MG63 (cell line): Measurements from ENCODE around the gene KRTAP2-3. TPM values are rescaled to one million over a fixed set of nuclear protein-coding genes. Genes with fewer than 3 reads are reported as not detected.
"Not testable (repeated sequence)": the region's sequence is repeated elsewhere in the genome, so short reads cannot be mapped to it uniquely, and the experiment has no call there.

Source experiments
- DNase-seq: peaks from one replicate; pipeline ENCODE4 v3.0.0-alpha.2; 2020
- H3K27me3 ChIP-seq: fragments of 250-450 bp; sonication (Bioruptor Pico); 2 replicates; pipeline ENCODE4 v1.5.1; 2020; ENCODE audit warnings: mild to moderate bottlenecking, moderate library complexity
- H3K36me3 ChIP-seq: fragments of 250-450 bp; sonication (Bioruptor Pico); 2 replicates; pipeline ENCODE4 v1.5.1; 2020; ENCODE audit warnings: mild to moderate bottlenecking, moderate library complexity
- H3K4me3 ChIP-seq: fragments of 250-450 bp; sonication (Bioruptor Pico); 2 replicates; pipeline ENCODE4 v1.5.1; 2020; ENCODE audit warnings: mild to moderate bottlenecking, moderate library complexity
- H3K9me3 ChIP-seq: fragments of 250-450 bp; sonication (Bioruptor Pico); 2 replicates; pipeline ENCODE4 v1.5.1; 2020; ENCODE audit warnings: mild to moderate bottlenecking, moderate library complexity
- total RNA-seq: library from RNA; depleted of rRNA; stranded (reverse); fragments of >200 nt; shearing (Covaris generic); gene quantifications from 2 replicates; pipeline ENCODE4 v1.2.3, GENCODE V29; 2014; ENCODE audit warnings: low replicate concordance; rRNA removed

Gene KRTAP2-3
- 0.33 TPM in 1 of 2 replicates, not detected in the other for total RNA-seq

GRCh38 chr17:41060052-41060604 lies at the start of gene KRTAP2-3:
KRTAP2-3 (minus strand) TSS chr17:41060114; CDS start chr17:41060050, 64 bp downstream.
- Histone ChIP-seq H3K4me3 (no peak within 1 kb of the TSS), H3K36me3 (no peaks in the 10 kb centered on the region), H3K9me3 (peaks cover 3% of the 10 kb centered on the region), H3K27me3 (no peaks in the 10 kb centered on the region)
- peak; percentile 83 for DNase-seq

- DNase-seq, H3K4me3 ChIP-seq, H3K27me3 ChIP-seq, H3K36me3 ChIP-seq: not testable (repeated sequence)
- peaks cover 27% of the 10 kb centered on the region for H3K9me3 ChIP-seq
Observed at GRCh38 chr17:41108728-41109386, 48.9 kb upstream of the KRTAP2-3 start.

GRCh38 chr17:41107941-41108450 lies 48.1 kb upstream of the KRTAP2-3 start:
- Histone ChIP-seq H3K4me3 (no peak overlapping the region), H3K27me3 (no peaks in the 10 kb centered on the region), H3K36me3 (peaks cover 4% of the 10 kb centered on the region; the same call in 1 of the 2 replicates), H3K9me3 (peaks cover 22% of the 10 kb centered on the region)
- DNase-seq = no peak

DNA sequence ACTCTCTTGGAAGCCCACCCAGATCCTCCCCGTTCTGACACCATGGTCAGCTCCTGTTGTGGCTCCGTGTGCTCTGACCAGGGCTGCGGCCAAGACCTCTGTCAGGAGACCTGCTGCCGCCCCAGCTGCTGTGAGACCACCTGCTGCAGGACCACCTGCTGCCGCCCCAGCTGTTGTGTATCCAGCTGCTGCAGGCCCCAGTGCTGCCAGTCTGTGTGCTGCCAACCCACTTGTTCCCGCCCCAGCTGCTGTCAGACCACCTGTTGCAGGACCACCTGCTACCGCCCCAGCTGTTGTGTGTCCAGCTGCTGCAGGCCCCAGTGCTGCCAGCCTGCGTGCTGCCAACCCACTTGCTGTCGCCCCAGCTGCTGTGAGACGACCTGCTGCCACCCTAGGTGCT lies 45.4 kb upstream of the KRTAP2-3 start, which contains the start of gene KRTAP4-9:
Gene KRTAP4-9, plus strand, starts transcription at position 43 of the 400 bp plus-strand sequence. Its CDS starts 0 bp downstream, at position 43.
- not testable (repeated sequence) for H3K9me3 ChIP-seq, H3K36me3 ChIP-seq, DNase-seq, H3K4me3 ChIP-seq, H3K27me3 ChIP-seq

DNA sequence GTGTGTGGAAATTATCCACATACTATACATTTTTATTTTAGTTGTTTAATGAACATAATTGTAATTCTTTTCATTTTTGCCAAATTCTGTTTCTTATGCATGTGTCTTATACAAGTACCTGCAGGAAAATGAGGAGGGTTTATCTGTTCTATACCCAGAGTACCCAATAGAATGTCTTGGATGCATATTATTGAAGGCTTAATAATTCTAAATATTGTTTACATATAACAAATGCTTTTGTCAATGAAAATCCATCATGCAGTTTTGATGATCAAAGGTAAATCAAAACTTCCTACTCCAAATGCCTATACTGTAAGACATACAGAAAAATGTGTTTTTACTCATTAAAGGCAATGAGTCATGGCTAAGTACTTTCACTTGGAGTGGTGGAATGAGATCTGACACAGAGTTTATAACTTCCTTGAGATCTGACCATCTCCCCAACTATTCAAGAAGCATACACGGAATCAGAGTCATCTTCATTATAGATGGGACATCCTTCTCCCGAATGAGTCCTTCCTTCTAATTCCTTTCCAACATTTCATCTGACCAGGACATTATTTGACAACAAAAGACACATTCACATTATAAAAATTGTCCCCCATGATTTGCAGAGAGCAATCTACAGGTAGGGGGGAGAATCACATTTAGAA lies 44.6 kb upstream of the KRTAP2-3 start:
- H3K9me3 ChIP-seq, H3K27me3 ChIP-seq, H3K4me3 ChIP-seq, DNase-seq, H3K36me3 ChIP-seq: not testable (repeated sequence)

DNA sequence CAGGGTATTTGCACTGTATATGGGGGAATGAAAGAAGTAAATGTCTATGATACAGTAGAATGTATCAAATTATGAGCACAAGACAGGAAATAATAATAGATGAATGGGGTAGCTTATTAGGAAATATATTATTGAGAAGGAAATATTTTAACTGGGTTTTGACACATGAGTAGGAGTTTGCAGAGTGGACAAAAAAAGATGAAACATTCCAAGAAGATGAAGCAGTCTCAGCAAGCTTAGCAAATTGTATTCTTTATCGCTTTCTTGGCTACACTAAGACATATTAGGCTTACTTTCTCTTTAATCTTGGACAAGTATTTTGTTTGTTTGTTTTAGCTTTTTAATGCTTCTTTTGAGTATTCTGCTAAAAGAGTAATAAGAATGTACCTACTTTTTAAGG lies 44.0 kb upstream of the KRTAP2-3 start:
- no peak overlapping the region for H3K4me3 ChIP-seq
- H3K36me3 ChIP-seq = no peaks in the 10 kb centered on the region
- no peaks in the 10 kb centered on the region for H3K27me3 ChIP-seq
- peaks cover 6% of the 10 kb centered on the region for H3K9me3 ChIP-seq
- DNase-seq = no peak

DNA sequence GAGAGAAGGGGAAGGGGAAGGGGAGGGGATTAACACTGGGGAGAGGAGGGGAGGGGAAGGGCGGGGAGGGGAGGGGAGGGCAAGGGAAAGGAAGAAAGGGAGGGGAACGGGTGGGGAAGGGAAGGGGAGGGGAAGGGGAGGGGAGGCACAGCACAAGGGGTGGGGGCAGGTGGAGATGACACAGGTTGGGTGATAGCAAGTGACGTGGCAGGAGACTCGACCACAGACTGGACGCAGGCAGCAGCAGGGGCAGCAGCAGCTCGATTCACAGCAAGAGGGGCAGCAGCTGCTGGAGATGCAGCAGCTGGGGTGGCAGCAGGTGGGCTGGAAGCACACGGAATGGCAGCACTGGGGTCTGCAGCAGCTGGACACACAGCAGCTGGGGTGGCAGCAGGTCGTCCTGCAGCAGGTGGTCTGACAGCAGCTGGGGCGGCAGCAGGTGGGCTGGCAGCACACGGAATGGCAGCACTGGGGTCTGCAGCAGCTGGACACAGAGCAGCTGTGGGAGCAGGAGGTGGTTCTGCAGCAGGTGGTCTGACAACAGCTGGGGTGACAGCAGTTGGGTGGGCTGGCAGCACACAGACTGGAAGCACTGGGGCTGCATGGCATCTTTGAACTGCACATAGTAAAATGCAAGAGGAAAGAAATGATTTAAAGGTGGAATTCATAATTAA lies 41.8 kb upstream of the KRTAP2-3 start, which contains the start of gene KRTAP4-16:
Gene KRTAP4-16, minus strand, starts transcription at position 624 of the 674 bp plus-strand sequence. Its CDS starts 0 bp downstream, at position 624.
- no peak for DNase-seq
- H3K9me3 ChIP-seq = no peaks in the 10 kb centered on the region; the same call in none of the 2 replicates
- H3K36me3 ChIP-seq = no peaks in the 10 kb centered on the region
- no peak within 1 kb of the TSS for H3K4me3 ChIP-seq
- H3K27me3 ChIP-seq = no peaks in the 10 kb centered on the region

- H3K27me3 ChIP-seq, H3K4me3 ChIP-seq, H3K36me3 ChIP-seq, H3K9me3 ChIP-seq: not testable (repeated sequence)
- peak; percentile 66 for DNase-seq
Observed at GRCh38 chr17:41099682-41100480, 40.0 kb upstream of the KRTAP2-3 start.

GRCh38 chr17:41098481-41098880 lies 38.6 kb upstream of the KRTAP2-3 start:
- Histone ChIP-seq H3K27me3 (no peaks in the 10 kb centered on the region), H3K4me3 (no peak overlapping the region), H3K9me3 (no peaks in the 10 kb centered on the region), H3K36me3 (no peaks in the 10 kb centered on the region)
- DNase-seq = peak; percentile 43

GRCh38 chr17:41098042-41098441 lies 38.1 kb upstream of the KRTAP2-3 start, which contains the start of gene KRTAP4-8:
KRTAP4-8 (minus strand) TSS chr17:41098142; CDS start chr17:41098084, 58 bp downstream.
- Histone ChIP-seq H3K4me3 (no peak within 1 kb of the TSS), H3K27me3 (no peaks in the 10 kb centered on the region), H3K36me3 (no peaks in the 10 kb centered on the region), H3K9me3 (peaks cover 3% of the 10 kb centered on the region)
- DNase-seq = no peak

- Histone ChIP-seq H3K4me3 (no peak overlapping the region), H3K27me3 (no peaks in the 10 kb centered on the region), H3K9me3 (peaks cover 6% of the 10 kb centered on the region), H3K36me3 (no peaks in the 10 kb centered on the region)
- DNase-seq = no peak
Observed at GRCh38 chr17:41096055-41096454, 36.1 kb upstream of the KRTAP2-3 start.

DNA sequence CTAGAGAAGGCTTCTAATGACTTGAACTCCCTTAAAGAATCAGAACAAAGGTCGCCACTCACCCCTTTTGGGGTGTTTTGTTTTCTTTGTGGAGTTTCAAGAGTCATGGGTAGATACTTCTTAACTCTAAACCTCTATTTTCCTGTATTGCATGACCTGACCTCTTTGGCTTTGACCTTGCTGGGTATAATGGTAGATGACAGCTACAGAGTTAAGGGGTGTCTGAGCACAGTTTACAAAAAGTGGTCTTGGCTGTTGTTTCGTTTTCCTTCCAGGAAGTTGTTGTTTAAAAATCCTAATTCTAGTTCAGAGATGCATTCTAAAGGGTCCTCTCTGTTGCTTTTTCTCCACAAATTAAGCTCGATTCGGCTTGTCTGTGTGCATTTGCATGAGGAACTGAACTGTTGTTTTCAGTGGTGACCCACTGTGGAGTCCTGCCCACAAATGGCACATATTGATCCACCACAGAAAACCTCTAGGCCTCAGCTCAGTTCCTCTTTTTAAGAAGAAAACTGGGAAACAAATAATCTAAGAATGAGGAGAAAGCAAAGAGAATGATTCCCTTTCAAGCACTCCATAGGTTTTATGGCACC lies 28.9 kb upstream of the KRTAP2-3 start:
- not testable (repeated sequence) for H3K4me3 ChIP-seq, H3K27me3 ChIP-seq, H3K9me3 ChIP-seq, H3K36me3 ChIP-seq, DNase-seq

DNA sequence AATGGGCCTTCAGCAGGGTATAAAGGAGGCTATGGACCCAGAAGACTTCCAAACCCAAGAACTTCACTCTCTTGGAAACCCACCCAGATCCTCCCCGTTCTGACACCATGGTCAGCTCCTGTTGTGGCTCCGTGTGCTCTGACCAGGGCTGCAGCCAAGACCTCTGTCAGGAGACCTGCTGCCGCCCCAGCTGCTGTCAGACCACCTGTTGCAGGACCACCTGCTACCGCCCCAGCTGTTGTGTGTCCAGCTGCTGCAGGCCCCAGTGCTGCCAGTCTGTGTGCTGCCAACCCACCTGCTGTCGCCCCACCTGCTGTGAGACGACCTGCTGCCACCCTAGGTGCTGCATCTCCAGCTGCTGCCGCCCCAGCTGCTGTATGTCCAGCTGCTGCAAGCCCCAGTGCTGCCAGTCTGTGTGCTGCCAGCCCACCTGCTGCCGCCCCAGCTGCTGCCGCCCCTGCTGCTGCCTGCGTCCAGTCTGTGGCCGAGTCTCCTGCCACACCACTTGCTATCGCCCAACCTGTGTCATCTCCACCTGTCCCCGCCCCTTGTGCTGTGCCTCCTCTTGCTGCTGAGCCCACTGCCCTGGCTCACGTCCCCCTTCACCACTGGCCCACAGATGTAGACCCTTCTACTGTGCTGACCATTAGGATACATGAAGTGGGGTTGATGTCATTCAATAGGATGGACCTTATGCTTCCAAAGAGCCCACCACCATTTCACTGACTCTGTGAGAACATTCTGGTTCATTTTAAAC lies 24.4 kb upstream of the KRTAP2-3 start, which contains the start of gene KRTAP4-7:
Gene KRTAP4-7, plus strand, starts transcription at position 51 of the 757 bp plus-strand sequence. Its CDS starts 57 bp downstream, at position 108.
- H3K9me3 ChIP-seq, H3K36me3 ChIP-seq, H3K27me3 ChIP-seq, DNase-seq, H3K4me3 ChIP-seq: not testable (repeated sequence)

- not testable (repeated sequence) for H3K4me3 ChIP-seq, H3K27me3 ChIP-seq, H3K36me3 ChIP-seq, DNase-seq, H3K9me3 ChIP-seq
Observed at GRCh38 chr17:41083427-41083826, 23.5 kb upstream of the KRTAP2-3 start.

GRCh38 chr17:41082626-41083025 lies 22.7 kb upstream of the KRTAP2-3 start:
- Histone ChIP-seq H3K36me3 (no peaks in the 10 kb centered on the region), H3K4me3 (no peak overlapping the region), H3K27me3 (no peaks in the 10 kb centered on the region), H3K9me3 (no peaks in the 10 kb centered on the region)
- DNase-seq = no peak
